Left renal pelvis (tissue), 4 donors: ENCODE results near the gene SERGEF. TPM values are rescaled to one million over a fixed set of nuclear protein-coding genes. Genes with fewer than 3 reads are reported as not detected.
"Not testable (repeated sequence)": the region's sequence is repeated elsewhere in the genome, so short reads cannot be mapped to it uniquely, and the experiment has no call there.

Experiments used
- DNase-seq, 4 donors: peaks; one replicate each; pipeline ENCODE4 v3.0.0-alpha.2; 2013; ENCODE audit warnings: low read depth in 4 of 4, low spot score in 3 of 4
- polyA plus RNA-seq, 4 donors: library from polyadenylated mRNA; unstranded; fragments of 120-200 nt; gene quantifications; one replicate each; pipeline ENCODE4 v1.2.1, GENCODE V29; 2013; ENCODE audit not compliant: insufficient read length in 4 of 4

The SERGEF gene
- polyA plus RNA-seq, 4 donors, result 11.0 to 20.1 (median 18.7) TPM

DNA sequence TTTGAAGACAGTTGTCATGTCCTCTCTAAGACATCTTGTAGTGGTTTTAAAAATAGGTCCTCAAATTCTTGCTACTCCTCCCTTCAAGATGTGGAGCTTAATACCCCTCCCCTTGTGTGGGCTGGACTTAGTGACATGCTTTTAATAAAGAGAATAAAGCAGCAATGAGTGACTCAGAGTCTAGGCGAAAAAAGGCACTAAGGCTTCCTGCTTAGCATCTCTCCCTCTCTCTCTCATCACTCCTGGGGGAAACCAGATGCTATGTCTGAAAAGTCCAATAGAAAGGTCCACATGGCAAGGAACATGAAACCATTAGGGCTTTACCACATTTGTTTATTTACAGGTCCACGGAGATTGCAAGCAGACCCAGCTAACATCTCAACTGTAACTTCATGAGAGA is 11.7 kb downstream of the SERGEF start:
- DNase-seq, result no peak

DNA sequence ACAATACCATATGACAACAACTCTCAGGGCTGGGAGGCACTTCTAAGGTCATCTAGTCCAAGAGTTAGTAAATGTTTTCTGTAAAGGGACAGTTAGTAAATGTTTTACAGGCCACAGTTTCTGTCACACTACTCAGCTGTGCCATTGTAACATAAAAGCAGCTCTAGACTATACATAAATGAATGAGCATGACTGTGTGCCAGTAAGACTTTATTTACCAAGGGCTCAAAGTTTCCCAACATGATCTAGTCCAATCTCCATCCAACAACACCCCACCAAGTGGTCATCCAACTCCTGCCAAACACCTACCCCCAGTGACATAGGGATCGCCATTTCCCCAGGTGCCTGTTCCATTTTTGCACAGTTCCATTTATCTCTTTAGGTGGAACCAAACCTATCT is 12.1 kb downstream of the SERGEF start:
- DNase-seq, result no peak

DNA sequence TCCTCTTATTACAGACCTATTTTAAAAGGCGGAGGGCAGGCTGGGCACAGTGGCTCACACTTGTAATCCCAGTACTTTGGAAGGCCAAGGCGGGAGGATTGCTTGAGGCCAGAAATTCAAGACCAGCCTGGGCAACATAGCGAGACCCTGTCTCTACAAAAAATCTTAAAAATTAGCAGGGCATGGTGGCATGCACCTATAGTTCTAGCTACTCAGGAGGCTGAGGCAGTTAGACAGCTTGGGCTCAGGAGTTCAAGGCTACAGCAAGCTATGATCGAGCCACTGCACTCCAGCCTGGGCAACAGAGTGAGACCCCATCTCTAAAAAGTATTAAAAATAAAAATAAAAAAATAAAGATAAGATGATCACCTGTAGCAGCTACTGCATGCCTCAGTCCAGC is 12.7 kb downstream of the SERGEF start:
- not testable (repeated sequence) for DNase-seq

GRCh38 chr11:17992916-17993315 is 19.9 kb downstream of the SERGEF start:
- no peak for DNase-seq

GRCh38 chr11:17991783-17992433 is 20.9 kb downstream of the SERGEF start:
- DNase-seq, result no peak

- no peak for DNase-seq
These were observed 23.5 kb downstream of the SERGEF start for GRCh38 chr11:17989306-17989705.

GRCh38 chr11:17988465-17988864 is 24.4 kb downstream of the SERGEF start:
- no peak for DNase-seq

DNA sequence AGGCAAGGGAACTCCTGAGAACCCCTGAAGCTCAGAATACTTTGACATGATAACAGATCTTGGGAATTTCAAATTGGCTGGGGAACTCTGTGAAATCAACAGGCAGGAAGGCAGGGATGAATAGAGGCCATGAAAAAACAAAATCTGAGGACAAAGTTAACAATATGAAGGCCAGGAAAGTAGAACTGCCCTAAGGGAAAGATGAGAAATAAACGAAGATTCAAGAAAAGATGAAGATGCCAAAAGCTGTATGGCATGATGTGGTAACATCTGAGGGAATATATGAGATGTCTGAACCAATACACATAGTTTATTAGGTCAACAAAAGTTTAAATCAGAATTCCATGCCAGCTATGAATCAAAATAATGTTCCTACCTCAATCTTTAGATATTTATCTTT is 25.0 kb downstream of the SERGEF start:
- no peak for DNase-seq

DNA sequence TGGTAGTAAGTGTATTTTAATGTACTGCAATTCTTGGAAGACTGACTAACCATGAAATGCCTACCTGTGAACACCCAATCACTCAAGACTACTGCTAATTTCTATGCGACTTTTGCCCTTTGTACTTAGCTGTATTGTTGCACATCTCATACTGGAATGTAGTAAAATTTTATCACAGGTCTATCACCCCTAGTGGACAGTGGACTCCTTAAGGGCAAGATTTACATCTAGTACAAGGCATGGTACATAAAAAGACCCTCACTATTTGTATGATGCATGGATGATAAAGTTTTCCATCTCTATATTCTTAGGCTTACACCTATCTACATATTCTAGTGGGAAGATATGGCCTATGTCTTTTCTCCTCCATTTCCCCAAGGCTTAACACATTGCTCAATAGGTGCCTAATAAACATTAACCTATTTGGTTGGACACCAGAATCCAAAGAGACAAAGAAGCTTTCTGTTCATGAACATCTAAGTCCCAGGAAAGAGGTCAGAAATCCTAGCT is 26.1 kb downstream of the SERGEF start:
- DNase-seq, result no peak

- DNase-seq, result no peak
These were observed 26.7 kb downstream of the SERGEF start for GRCh38 chr11:17986007-17986710.

- no peak for DNase-seq
These were observed 27.3 kb downstream of the SERGEF start for GRCh38 chr11:17985517-17985916.

GRCh38 chr11:17983569-17983968 is 29.3 kb downstream of the SERGEF start:
- no peak for DNase-seq

DNA sequence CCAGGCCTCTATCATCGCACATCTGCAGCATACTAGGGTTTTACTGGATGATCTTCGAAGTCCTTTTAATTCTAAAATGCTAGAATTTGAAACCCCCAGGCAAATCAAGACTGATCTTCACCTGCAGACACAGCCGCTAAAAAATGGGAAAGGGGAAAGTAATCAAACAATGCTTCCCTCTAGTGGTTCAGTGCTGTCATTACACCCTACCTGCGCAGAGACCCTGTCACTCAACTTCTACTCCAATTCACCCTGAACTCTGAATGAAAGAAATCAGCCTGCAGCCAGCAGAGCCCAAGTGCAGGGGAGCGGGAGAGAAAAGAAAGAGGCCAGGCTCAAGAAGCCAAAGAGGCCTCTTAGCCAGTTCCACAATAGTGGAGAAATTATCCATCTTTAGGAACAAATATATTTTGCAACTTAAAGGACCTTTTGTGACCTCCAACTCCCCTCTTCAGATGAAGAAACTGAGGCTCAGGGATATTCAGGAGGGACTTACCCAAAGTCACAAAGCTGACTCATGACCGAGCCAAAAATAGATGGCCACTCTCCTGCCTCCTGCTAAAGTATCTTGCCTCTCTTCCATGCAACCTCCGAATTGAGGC is 33.0 kb downstream of the SERGEF start:
- DNase-seq, result no peak

DNA sequence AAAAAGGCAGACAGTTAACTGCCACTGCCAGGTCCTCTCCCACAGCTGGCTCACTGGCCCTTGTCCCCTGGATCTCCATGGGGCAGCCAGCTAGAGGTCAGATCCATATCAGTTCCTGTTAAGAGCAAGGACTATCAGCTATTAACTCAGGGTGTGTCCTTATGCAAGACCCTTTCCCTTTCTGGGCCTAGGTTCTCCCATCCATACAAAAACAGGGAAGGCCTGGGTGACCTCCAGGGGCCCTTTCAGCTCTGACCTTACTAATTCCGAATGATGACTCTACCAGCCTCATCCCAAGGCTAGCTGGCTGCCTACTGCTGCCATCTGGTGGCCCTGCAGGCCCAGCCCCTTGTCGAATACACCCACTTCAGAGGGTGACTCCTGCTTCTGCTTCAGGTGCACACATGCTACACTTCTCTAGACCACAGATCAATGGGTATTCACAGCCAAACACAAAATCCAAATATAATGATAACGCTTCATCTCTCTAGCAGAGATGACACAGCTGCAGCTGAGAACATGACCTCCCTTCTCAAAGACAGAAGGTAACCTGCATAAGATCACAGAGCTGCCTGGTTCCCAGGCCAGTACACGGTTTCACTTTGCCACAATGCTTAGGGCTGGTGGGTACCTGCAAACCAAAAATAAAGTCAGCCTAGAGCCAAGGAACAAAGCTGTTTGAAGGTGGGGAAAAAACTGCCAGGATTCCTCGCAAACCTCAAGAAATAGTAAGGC is 34.1 kb downstream of the SERGEF start:
- DNase-seq, result no peak

DNA sequence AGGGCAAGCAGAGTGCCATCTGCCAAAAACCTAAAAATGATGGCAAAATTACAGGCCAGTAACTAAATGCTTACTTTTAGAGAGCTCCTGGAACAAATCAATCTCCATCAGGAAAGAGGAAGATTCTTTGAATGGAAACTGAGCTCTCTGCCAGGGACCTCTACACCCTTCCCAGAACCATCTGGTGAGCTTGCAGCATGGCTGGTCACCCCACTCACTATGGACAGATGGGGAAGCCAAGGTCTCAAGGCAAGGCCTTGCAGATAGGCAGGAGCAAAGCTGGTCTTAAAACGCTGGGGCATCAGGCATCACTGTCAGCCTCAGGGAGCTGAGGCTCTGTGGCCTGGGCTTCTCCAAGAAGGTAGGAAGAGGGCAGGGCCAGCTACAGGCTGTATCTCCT is 36.2 kb downstream of the SERGEF start:
- DNase-seq, result no peak

DNA sequence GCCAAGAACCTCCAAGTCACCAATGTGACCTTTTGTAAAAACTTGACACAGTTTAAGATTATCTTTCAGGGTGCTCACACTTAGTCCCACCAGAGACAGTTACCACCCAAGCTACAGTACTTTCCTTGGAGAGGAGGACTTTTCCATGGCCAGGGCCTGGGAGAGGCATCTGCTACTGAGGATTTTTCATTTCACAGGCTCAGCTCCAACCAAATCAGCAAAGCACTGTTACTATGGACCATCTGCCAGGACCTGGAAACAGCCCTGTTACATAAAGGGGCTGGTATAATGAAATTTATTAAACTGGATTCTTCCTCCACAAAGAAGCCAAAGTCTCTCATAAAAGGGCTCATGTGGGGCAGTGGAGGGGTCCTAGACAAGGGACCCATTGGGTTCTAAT is 38.6 kb downstream of the SERGEF start:
- no peak for DNase-seq

DNA sequence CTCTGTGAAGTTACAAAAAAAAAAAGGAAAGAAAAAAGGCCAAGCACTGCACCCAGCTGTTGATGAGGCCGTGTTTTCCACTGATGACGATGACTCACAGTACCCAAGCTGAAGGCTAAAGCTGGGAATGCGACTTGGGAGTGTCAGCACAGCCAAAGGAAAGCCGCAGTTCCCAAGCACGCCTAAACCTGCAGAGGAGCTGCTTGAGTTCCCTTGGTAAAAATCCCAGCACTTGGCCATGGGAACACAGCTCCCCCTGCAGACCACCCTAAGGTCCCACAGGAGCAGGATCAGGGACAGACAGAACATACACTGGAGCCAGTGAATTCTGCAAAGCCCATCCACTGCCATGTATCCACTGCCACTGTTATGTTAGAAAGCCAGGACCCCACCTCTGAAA is 39.9 kb downstream of the SERGEF start:
- no peak for DNase-seq

GRCh38 chr11:17968206-17968605 is 44.6 kb downstream of the SERGEF start:
- no peak for DNase-seq

DNA sequence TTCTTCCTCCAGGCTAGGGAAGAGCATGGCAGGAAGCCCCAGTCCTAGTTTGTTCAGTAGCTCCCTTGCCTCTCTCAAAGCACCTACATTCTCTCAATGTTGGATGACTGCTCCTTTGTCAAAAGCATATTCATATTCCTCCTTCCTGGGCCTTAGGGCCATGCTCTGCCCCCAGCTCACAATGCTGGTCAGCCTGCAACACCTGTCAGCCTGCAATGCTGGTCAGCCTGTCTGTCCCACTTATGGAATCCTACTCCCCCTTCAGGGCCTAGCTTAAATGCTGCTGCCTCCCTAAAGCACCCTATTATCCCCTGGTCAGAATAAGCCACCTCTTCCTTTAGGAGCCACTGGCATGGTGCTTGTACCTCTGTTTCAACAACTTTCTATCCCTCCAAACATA is 45.2 kb downstream of the SERGEF start:
- DNase-seq, result no peak

GRCh38 chr11:17960091-17960490 is 52.8 kb downstream of the SERGEF start:
- no peak for DNase-seq

DNA sequence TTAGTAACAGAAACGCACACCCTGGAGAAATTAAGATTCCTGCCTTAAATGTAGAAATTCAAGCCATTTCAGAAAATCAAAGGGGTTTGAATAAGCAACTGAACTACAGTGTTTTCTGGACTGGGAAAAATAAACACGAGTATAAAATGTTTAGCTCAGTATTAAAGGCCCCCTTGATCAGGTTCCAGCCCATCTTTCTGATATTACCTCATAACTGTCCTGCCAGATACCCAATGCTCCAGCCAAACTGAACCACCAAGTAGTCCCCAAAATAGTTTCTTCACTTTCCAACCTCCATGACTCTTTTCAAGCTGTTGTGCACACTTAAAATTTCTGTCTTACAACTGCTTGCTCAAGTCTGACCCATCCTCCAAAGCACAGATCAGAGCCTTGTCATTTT is 54.4 kb downstream of the SERGEF start:
- no peak for DNase-seq
